GM21737 (cell line): Measurements from ENCODE around the gene RNF151.
"Not testable (repeated sequence)": the region's sequence is repeated elsewhere in the genome, so short reads cannot be mapped to it uniquely, and the experiment has no call there.

Experiments used
- ATAC-seq: cut with Tn5 transposase; IDR thresholded peaks from one replicate; pipeline ENCODE4 v1.9.1; 2021; ENCODE audit warnings: mild to moderate bottlenecking, moderate library complexity; ENCODE audit not compliant: unreplicated experiment

The RNF151 gene

DNA sequence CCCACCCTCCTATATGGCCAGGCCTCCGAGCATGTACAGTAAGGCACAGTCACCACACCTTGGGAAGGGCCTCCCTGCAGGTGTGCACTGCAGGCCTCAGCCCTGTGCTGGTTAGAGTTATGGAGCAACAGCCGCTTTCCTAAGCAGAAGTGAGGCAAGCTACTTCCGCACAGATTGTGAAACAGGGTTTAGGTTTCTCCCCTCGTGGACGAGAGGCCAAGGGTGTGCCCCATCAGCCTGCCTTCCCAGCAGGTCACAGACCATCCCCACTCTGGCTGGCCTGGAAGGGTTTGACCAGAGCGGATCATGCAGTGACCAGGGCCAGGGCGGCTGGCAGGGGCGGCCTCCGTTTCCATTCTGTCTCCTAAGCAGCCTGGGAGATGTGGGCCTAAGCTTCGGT, 28.3 kb upstream of the RNF151 start:
- ATAC-seq: no peak

GRCh38 chr16:1938910-1939309, 27.7 kb upstream of the RNF151 start:
- no peak for ATAC-seq

DNA sequence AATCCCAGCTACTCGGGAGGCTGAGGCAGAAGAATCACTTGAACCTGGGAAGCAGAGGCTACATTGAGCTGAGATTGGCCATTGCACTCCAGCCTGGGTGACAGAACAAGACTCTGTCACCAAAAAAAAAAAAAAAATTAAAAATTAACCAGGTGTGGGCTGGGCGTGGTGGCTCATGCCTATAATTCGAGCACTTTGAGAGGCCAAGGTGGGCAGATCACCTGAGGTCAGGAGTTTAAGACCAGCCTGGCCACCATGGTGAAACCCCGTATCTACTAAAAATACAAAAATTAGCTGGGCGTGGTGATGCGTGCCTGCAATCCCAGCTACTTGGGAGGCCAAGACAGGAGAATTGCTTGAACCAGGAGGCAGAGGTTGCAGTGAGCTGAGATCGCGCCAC, 26.8 kb upstream of the RNF151 start:
- not testable (repeated sequence) for ATAC-seq

DNA sequence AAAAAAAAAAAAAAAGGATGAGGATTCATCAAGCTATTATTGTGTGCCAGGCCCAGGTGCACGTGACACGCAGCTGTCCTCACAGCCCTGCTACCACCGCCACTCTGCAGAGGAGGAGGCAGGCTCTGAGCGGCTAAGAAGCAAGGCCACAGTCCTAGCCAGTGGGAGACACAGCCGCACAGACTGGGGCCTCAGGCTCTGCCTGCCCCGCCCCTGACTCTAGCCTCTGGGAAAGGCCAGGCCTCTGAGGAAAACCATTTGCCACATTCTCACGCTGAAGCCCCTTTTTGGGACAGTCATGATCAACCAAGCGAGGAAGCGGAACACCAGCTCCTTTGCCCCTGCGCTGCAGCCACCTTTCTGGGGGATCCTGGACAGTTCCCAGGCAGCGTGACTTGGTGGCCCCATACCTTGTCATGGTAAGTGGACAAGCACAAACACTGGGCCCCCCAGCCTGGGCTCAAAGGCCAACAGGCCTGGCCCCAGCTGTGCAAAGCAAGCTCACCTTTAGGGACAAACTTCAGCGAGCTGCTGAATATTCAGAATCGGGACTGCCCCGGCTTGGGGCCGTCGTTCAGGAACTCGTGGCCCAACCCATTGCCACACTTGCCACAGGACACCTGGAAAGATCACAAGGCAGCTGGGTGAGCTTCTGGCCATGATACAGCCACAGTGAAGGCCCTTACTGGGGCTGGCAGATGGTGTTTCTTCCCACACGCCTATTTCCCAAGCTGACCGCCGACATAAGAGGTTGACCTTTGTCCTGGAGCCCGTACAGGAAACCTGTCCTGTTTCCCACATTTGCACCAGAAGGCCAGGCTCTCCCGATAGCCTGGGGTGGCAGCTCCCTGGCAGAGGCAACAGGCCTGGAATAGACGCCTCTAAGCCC, 26.1 kb upstream of the RNF151 start:
- no peak for ATAC-seq

DNA sequence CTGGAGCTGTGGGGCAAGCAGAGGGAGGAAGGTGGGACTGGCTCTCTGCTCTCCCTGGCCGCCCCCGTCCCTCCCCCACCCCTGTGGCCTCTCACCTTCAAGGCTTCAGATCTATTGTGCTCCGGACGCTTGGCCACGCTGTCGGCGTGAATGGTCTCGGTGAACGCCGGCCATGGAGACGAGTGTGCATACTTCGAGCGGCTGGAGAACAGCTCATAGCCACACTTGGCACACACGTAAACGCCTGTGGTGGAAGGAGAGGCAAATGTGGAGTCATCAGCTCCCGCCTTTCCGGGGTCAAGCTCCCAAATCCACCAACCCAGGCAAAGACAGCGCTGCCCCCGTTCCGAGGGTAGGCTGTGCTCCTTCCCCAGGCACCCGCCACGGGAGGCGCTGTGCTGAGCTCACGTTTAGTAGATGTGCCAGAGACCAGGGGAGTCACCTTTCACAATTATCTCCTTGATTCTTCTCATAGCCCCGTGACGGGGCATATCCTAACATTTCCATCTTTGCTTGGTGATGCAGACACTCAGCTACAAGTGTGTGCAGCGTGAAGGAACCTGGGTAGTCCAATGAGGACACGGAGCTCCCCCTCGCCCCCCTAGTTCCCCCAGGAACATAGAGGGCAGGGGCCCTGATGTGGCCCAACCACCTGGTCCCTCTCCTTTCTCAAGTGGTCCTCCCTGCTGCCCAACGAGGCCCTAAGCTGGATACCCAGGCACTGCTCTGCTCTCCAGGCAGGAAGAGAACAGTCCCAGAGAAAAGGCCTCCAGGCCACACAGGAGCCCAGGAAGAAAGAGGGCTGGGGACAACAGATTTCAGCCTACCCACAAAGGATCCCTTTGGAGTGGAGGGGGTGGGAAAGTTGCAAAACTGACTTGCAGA, 25.3 kb upstream of the RNF151 start:
- ATAC-seq: no peak

GRCh38 chr16:1942047-1942809, 24.4 kb upstream of the RNF151 start:
- ATAC-seq: no peak

DNA sequence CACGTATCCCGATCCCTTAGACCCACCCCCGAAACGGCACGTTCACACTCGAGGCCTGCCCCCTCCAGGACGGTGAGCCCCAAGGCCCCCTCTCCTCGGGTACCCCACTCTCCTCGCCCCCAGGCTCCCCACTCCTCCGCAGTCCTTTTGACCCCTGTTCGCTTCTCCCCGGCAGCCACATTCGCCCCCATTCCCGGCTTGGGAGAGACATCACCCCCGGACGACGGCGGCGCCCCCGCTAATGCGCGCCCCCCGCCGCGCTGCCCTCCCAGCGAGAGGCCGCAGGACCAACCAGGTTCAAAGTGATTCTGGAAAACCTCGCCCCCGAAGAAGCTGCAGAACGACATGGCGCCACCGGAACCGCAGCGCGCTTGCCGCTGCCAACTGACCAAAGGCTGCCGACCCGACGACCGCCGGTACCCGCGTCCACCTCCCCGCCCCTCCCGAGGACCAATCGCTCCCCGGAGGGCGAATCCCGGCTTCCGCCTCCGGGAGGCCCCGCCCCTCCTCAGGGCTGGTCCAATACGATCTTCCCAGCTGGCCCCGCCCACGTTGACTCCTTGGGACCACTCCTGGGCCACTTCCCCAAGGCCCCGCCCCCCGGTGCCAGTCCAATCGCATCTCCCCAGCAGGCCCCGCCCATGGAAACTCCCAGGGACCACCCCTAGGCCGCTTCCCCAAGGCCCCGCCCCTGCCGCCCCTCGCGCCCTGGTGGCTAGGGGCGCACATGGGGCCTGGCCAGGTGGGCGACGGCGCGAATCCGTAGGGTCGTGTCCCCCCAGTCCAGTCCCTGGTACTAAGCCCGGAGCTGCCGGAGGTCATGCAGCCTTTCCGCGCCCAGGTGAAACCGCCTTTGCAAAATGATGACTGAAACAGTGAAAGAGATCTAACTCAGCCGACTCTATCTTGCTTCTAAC, 23.6 kb upstream of the RNF151 start, which contains the start of gene MSRB1:
Gene MSRB1, minus strand, starts transcription at position 390 of the 917 bp plus-strand sequence. Its CDS starts 43 bp downstream, at position 347.
- ATAC-seq: peak; percentile 84

DNA sequence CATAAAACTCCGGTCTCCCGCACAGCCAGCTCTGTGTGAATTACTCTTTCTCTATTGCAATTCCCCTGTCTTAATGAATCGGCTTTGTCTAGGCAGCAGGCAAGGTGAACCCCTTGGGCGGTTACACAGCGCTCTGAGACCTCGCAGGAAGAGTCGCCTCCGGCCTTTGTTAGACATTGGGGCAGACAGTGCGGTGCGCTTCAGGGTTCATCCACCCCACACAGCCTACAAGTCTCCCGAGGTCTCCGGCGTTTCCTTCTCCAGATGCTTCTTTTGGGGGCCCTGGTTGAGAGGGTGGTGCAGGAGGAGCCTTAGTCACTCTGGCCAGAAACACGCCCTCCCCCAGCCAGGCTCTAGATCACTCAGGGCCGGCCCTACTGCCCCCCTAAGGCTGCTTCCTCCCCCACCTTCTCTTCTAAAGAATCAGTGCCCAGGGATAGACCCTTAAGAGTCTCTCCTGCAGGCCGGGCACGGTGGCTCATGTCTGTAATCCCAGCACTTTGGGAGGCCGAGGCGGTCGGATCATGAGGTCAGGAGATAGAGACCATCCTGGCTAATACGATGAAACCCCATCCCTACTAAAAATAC, 21.9 kb upstream of the RNF151 start:
- ATAC-seq: no peak

DNA sequence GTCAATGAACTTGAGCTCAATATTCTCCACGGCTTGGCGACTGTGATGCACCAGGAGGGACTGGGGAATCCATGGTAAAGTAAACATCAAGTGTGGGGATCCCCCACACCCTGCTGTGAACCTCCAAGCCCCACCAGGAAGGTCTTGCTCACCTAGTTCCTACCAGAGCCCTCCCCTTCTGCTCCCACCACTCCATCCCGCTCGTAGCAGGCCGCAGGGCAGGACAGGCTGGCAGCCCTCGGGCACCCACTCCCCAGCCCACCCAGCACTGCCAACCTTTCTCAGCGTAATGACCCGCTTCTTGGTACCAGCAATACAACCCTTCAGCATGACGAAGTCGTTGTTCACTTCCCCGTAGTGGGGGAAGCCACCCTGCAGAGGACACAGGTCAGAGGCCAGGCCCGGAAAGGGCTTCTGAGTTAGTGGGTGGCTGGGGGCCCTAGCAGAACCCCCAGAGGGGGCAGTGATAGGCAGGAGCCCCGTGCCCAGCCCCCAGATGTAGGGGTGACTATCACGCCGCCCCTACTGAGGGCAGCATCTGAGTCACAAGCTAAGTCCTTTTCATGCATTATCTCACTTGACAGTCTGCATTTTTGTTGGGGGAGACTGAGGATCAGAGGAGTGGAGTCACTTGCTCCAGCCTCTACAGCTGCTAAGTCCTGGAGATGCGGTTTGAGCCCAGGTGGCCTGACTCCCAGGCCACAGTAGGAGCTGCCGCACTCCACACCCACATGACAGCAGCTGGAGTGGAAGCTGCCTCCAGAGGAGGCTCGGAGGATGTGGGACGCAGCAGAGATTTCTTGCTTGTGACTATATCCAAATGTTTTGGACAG, 20.9 kb upstream of the RNF151 start:
- no peak for ATAC-seq

DNA sequence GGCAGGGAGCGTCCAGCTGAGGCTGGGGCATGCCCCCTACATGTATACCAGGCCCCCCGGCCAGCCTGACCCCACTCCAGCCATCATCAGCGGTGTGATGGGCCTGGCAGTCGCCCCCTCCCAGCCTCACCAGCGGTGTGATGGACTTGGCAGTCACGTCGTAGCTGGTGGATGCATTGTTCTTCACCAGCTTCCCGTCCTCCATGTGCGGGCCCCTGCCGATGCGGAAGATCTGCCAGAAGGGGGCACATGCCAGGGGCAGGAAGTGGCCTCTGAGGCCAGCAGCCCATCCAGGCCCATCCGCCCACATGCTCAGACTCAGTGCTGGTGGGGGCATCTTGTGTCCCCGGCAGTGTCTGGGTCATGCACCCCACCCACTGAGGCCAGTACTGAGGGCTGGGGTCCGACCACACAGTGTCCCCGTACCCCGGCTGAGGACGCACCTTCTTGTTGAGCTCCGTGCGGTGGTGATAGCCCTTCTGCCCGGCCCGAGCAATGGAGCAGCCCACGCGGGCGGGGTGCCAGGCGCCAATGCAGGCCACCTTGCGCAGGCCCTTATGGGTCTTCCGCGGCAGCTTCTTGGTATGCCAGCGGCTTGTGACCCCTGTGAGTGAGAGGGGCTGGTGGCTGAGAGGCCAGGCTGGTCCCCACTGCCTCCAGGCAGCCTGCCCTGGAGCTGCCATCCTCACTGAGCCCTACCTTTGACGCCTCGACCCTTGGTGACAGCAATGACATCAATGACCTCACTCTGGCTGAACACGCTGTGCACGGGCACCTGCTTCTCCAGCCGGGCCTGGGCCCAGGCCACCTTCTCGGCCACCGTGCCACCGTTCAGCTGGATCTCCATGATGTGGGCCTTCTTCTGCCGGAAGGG, 19.9 kb upstream of the RNF151 start:
- ATAC-seq: no peak

DNA sequence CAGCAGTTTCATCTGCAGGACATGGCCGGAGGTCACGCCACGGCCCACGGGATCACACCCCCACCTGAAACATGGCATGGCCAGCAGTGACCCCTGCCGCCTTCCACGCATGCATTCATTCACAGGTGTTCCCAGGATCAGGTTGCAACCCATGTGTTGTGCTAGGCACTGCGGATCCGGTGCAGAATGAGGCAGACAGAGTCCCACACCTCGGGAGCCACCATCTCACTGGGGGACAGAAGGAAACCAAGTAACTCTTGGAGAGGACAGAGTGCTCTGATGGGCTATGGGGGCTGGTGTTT, 19.3 kb upstream of the RNF151 start:
- ATAC-seq: no peak

- no peak for ATAC-seq
Measured at GRCh38 chr16:1949507-1949906, 17.1 kb upstream of the RNF151 start.

DNA sequence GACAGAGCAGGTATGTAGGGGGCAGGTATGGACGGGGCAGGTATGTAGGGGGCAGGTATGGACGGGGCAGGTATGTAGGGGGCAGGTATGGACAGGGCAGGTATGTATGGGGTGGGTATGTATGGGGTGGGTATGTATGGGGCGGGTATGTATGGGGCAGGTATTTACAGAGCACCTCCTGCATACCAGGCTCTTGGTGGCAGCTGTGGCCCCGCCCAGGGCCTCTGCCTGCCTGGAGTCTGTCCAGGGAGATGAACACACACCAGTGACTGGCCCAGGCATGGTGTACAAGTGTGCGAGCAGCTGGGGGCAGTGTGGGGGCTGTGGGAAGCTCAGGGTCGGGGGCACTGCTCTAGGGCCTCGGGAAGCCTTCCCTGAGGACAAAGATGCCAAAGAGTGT, 16.6 kb upstream of the RNF151 start:
- ATAC-seq: no peak

- ATAC-seq: no peak
Measured at GRCh38 chr16:1950559-1950958, 16.1 kb upstream of the RNF151 start.

DNA sequence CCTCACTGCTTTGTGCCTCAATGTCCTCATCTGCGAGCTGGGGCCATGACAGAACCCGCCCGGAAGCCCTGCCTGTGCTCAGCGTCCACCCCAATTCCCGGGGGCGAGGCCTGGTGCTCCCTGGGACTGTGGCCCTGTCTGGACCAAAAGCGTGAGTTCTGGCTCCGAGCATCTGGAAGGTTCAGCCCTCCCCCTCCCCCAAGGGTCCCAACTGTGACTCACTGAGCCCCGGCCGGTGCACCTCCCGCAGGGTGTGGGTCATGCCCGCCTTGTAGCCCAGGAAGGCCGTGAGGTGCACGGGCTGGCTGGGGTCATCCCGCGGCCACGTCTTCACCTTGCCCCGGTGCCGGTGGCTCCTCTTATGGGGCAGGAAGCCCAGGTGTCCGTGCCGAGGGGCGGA, 12.9 kb upstream of the RNF151 start:
- ATAC-seq: no peak

- not testable (repeated sequence) for ATAC-seq
Measured at GRCh38 chr16:1957434-1958142, 9.1 kb upstream of the RNF151 start.

DNA sequence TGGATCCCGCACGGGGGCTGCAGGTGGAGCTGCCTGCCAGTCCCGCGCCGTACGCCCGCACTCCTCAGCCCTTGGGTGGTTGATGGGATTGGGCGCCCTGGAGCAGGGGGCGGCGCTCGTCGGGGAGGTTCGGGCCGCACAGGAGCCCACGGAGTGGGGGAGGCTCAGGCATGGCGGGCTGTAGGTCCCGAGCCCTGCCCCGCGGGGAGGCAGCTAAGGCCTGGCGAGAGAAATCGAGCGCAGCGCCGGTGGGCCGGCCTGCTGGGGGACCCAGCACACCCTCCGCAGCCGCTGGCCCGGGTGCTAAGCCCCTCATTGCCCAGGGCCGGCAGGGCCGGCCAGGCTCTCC, 8.5 kb upstream of the RNF151 start:
- ATAC-seq: not testable (repeated sequence)
